GM12873 (cell line): ENCODE results near the gene RHBDD3.

ENCODE experiments used
- TF ChIP-seq, protein P1 (sequence below): IDR thresholded peaks from 2 replicates; pipeline ENCODE4 v1.5.1; 2012; ENCODE audit warnings: low read depth, mild to moderate bottlenecking, moderate library complexity, low read length, control low read depth; ENCODE audit not compliant: insufficient read depth; ENCODE audit errors: missing control alignments

RHBDD3 gene

DNA sequence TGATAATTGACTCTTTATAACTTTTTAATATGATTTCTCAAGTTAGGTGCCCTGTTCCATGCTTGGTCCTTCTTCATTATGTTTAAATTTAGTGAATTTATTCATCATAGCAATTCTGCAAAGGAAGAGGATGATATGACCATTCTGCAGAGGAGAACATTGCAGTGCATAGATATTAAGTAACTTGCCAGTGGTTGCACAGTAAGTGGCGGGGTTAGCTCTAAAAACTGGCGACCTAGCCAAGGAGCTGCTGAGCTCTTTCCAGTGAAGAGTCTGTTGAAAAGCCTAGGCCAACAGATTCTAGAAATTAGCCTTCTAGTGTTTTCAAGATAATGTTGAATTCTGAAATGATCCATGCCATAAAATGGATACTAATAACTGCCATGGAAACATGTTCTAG is 4.8 kb upstream of the RHBDD3 start:
- TF ChIP-seq, protein P1, sequence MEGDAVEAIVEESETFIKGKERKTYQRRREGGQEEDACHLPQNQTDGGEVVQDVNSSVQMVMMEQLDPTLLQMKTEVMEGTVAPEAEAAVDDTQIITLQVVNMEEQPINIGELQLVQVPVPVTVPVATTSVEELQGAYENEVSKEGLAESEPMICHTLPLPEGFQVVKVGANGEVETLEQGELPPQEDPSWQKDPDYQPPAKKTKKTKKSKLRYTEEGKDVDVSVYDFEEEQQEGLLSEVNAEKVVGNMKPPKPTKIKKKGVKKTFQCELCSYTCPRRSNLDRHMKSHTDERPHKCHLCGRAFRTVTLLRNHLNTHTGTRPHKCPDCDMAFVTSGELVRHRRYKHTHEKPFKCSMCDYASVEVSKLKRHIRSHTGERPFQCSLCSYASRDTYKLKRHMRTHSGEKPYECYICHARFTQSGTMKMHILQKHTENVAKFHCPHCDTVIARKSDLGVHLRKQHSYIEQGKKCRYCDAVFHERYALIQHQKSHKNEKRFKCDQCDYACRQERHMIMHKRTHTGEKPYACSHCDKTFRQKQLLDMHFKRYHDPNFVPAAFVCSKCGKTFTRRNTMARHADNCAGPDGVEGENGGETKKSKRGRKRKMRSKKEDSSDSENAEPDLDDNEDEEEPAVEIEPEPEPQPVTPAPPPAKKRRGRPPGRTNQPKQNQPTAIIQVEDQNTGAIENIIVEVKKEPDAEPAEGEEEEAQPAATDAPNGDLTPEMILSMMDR = no peak

- TF ChIP-seq, protein P1 = no peak
These were observed 2.9 kb upstream of the RHBDD3 start for GRCh38 chr22:29270475-29271271.

DNA sequence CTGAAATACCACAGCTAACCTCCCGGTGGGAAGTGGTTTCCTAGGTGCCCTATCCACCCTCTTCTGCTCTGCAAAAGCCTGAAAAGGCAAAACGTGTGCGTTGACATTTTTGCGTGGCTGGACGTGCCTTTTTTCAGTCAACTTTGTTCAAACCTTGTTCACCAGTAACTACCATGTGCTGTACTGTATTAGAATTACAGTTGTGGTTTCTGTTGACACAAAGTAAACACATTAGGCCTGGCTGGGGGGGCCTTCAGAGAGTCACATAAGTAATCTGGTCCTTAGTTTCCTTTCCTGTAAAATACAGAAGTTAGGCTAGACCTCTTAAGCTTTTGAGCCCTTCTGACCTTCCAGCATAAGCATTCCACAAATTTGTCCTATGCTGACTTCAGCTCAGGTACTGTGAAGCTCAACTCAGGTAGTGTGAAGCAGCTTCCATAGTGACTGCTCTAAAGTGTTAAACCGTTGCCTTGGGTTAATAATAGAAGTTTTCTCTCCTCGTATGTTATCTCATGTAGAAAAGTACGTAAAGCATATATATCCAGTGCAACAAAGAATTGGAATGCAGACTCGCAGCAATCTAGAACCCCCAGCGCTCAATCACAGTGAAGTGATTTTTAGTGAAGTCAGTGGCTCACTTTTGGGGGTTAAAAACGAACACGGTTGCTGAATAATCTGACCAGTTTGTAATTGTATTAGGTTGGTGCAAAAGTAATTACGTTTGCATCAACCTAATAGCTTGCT is 2.1 kb upstream of the RHBDD3 start:
- TF ChIP-seq, protein P1 = no peak

GRCh38 chr22:29269230-29269604 is 1.4 kb upstream of the RHBDD3 start:
- TF ChIP-seq, protein P1 = no peak

DNA sequence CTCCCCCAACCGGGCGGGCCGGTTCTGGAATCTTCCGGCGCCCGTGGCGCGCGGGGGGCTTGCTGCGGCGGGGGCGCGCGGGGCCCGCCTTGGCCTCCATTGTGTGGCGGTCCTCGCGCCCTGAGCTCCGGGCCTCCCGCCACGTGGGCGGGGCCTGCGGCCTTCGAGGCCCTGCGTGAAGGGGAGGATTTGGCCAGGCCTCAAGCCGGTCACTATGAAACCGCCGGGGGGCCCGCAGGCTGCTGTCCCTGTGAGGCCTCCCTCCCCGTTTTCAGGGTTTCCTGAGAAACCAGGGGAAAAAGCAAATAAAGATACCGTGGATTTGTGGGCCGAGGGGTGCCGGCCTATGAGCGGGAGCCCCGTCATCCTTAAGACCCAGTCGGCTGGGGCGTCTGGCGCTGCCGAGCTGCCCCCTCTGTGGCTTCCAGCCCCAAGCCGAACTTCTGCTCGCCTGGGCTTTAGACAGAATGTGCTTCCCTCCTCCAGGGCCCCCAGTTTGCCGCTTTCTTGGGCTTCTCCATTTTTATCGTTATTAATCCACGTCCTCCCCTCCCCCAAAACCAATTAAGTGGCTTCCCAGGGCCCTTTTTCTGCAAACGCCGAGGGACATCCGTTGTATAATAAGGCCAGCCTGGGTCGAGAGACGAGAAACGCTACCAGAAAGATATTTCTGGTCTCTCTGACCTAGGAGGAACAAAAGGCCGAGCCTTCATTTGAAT is 889 bp upstream of the RHBDD3 start:
- TF ChIP-seq, protein P1 = no peak

GRCh38 chr22:29267462-29267857 is 321 bp downstream of the RHBDD3 start:
- TF ChIP-seq, protein P1 = no peak
